MM.1S (cell line): ENCODE results near the gene DGKI.

Experiments used
- DNase-seq: peaks from one replicate; pipeline ENCODE4 v3.0.0-alpha.2; 2015
- H2AFZ ChIP-seq: fragments of 300-600 bp; sonication (generic); 2 replicates; pipeline ENCODE4 v1.6.0; 2016; ENCODE audit warnings: antibody characterized with exemption, low read length
- H3F3A ChIP-seq: fragments of 300-600 bp; sonication (generic); 2 replicates; pipeline ENCODE4 v1.6.1; 2016; ENCODE audit warnings: mild to moderate bottlenecking, antibody characterized with exemption, low read length, moderate library complexity, mixed read lengths; ENCODE audit not compliant: insufficient read depth
- H3K27ac ChIP-seq: fragments of 300-600 bp; sonication (generic); 2 replicates; pipeline ENCODE4 v1.5.1; 2016; ENCODE audit warnings: mild to moderate bottlenecking, low read length
- H3K27me3 ChIP-seq: fragments of 300-600 bp; sonication (generic); replicated peaks from 2 replicates; pipeline ENCODE4 v1.6.0; 2016; ENCODE audit warnings: low read length; ENCODE audit not compliant: insufficient read depth
- H3K36me3 ChIP-seq: fragments of 300-600 bp; sonication (generic); replicated peaks from 2 replicates; pipeline ENCODE4 v1.6.1; 2016; ENCODE audit warnings: mild to moderate bottlenecking, low read length, mixed read lengths; ENCODE audit not compliant: insufficient read depth
- H3K4me1 ChIP-seq: fragments of 300-600 bp; sonication (generic); 2 replicates; pipeline ENCODE4 v1.6.1; 2016; ENCODE audit warnings: low read length, mixed read lengths
- H3K4me2 ChIP-seq: fragments of 300-600 bp; sonication (generic); 2 replicates; pipeline ENCODE4 v1.6.0; 2016; ENCODE audit warnings: low read depth, low read length
- H3K4me3 ChIP-seq: fragments of 300-600 bp; sonication (generic); 2 replicates; pipeline ENCODE4 v1.5.1; 2016; ENCODE audit warnings: low read length, mixed read lengths
- H3K79me2 ChIP-seq: fragments of 300-600 bp; sonication (generic); 2 replicates; pipeline ENCODE4 v1.6.1; 2016; ENCODE audit warnings: mixed run types, low read length, mixed read lengths
- H3K9ac ChIP-seq: fragments of 300-600 bp; sonication (generic); 2 replicates; pipeline ENCODE4 v1.6.1; 2016; ENCODE audit warnings: low read length, mixed read lengths
- H3K9me2 ChIP-seq: fragments of 300-600 bp; sonication (generic); replicated peaks from 2 replicates; pipeline ENCODE4 v1.6.1; 2016; ENCODE audit warnings: mild to moderate bottlenecking, low read length, mixed read lengths; ENCODE audit not compliant: insufficient read depth
- H3K9me3 ChIP-seq: fragments of 300-600 bp; sonication (generic); replicated peaks from 2 replicates; pipeline ENCODE4 v1.6.1; 2016; ENCODE audit warnings: mild to moderate bottlenecking, low read length, mixed read lengths; ENCODE audit not compliant: insufficient read depth
- H4K20me1 ChIP-seq: fragments of 300-600 bp; sonication (generic); 2 replicates; pipeline ENCODE4 v1.6.1; 2016; ENCODE audit warnings: mild to moderate bottlenecking, low read length, moderate library complexity, mixed read lengths; ENCODE audit not compliant: insufficient read depth
- EZH2 ChIP-seq: fragments of 300-600 bp; sonication (generic); optimal IDR thresholded peaks from 2 replicates; pipeline ENCODE3; 2017; ENCODE audit warnings: low read depth, mild to moderate bottlenecking, antibody characterized with exemption, low read length, mixed read lengths
- EZH2phosphoT487 ChIP-seq: fragments of 300-600 bp; sonication (generic); IDR thresholded peaks from 2 replicates; pipeline ENCODE4 v1.6.1; 2018; ENCODE audit warnings: antibody characterized with exemption, low read length
- TF ChIP-seq, protein P1 (sequence below): fragments of 300-600 bp; sonication (generic); IDR thresholded peaks from 2 replicates; pipeline ENCODE4 v1.5.1; 2016; ENCODE audit warnings: antibody characterized with exemption, low read length, mixed read lengths

The DGKI gene

GRCh38 chr7:137413901-137414300 lies 432.9 kb downstream of the DGKI start:
- Histone ChIP-seq H3K4me3 (no peak overlapping the region), H3K9ac (no peak overlapping the region), H3K4me2 (no peak overlapping the region), H3K36me3 (no peaks in the 10 kb centered on the region), H3K9me2 (0 out of 2 replicates have a peak, but pooled peaks cover 3% of the 10 kb centered on the region), H3K9me3 (no peaks in the 10 kb centered on the region), H3K27ac (no peak overlapping the region), H3K4me1 (no peaks in the 10 kb centered on the region), H4K20me1 (no peaks in the 10 kb centered on the region), H3K27me3 (no peaks in the 10 kb centered on the region), H2AFZ (no peak overlapping the region), H3K79me2 (no peaks in the 10 kb centered on the region), H3F3A (no peaks in the 10 kb centered on the region)
- TF ChIP-seq, protein P1, sequence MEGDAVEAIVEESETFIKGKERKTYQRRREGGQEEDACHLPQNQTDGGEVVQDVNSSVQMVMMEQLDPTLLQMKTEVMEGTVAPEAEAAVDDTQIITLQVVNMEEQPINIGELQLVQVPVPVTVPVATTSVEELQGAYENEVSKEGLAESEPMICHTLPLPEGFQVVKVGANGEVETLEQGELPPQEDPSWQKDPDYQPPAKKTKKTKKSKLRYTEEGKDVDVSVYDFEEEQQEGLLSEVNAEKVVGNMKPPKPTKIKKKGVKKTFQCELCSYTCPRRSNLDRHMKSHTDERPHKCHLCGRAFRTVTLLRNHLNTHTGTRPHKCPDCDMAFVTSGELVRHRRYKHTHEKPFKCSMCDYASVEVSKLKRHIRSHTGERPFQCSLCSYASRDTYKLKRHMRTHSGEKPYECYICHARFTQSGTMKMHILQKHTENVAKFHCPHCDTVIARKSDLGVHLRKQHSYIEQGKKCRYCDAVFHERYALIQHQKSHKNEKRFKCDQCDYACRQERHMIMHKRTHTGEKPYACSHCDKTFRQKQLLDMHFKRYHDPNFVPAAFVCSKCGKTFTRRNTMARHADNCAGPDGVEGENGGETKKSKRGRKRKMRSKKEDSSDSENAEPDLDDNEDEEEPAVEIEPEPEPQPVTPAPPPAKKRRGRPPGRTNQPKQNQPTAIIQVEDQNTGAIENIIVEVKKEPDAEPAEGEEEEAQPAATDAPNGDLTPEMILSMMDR = no peak
- TF ChIP-seq EZH2 = no peak
- no peak for TF ChIP-seq EZH2phosphoT487
- no peak for DNase-seq

- Histone ChIP-seq H3K27ac (no peak overlapping the region), H3K9me3 (no peaks in the 10 kb centered on the region), H2AFZ (no peak overlapping the region), H4K20me1 (no peaks in the 10 kb centered on the region), H3K9me2 (no peaks in the 10 kb centered on the region), H3K9ac (no peak overlapping the region), H3K4me3 (no peak overlapping the region), H3K79me2 (no peaks in the 10 kb centered on the region), H3K4me1 (no peaks in the 10 kb centered on the region), H3K36me3 (no peaks in the 10 kb centered on the region), H3F3A (no peaks in the 10 kb centered on the region), H3K4me2 (no peak overlapping the region), H3K27me3 (no peaks in the 10 kb centered on the region)
- no peak for DNase-seq
- TF ChIP-seq EZH2 = no peak
- TF ChIP-seq EZH2phosphoT487 = no peak
- TF ChIP-seq, protein P1 = no peak
Observed at GRCh38 chr7:137411446-137411845, 435.3 kb downstream of the DGKI start.

GRCh38 chr7:137408126-137408525 lies 438.6 kb downstream of the DGKI start:
- no peak overlapping the region for H3K27ac ChIP-seq
- H3F3A ChIP-seq = no peaks in the 10 kb centered on the region
- H3K9ac ChIP-seq = no peak overlapping the region
- no peaks in the 10 kb centered on the region for H3K79me2 ChIP-seq
- H3K9me3 ChIP-seq = no peaks in the 10 kb centered on the region
- no peaks in the 10 kb centered on the region for H4K20me1 ChIP-seq
- TF ChIP-seq EZH2phosphoT487 = no peak
- no peak for TF ChIP-seq EZH2
- TF ChIP-seq, protein P1 = no peak
- H3K9me2 ChIP-seq = no peaks in the 10 kb centered on the region
- H3K4me3 ChIP-seq = no peak overlapping the region
- H3K27me3 ChIP-seq = no peaks in the 10 kb centered on the region
- H2AFZ ChIP-seq = no peak overlapping the region
- no peaks in the 10 kb centered on the region for H3K36me3 ChIP-seq
- no peak for DNase-seq
- no peak overlapping the region for H3K4me2 ChIP-seq
- no peaks in the 10 kb centered on the region for H3K4me1 ChIP-seq
